NB4 (cell line): ENCODE data around the gene TBC1D4.

Source experiments
- MAX ChIP-seq: IDR thresholded peaks from 2 replicates; pipeline ENCODE4 v1.6.1; 2011; ENCODE audit warnings: low read depth, low read length
- MYC ChIP-seq: IDR thresholded peaks from 2 replicates; pipeline ENCODE4 v1.6.1; 2011; ENCODE audit warnings: low read depth, low read length

- no peak for TF ChIP-seq MYC
- TF ChIP-seq MAX: no peak
Observed at GRCh38 chr13:75423946-75424345, 58.0 kb downstream of the TBC1D4 start.
